C4-2B (cell line): Measurements from ENCODE around the gene OR2J1.

ENCODE experiments used
- CTCF ChIP-seq: fragments of 450-650 bp; conservative IDR thresholded peaks from 2 replicates; pipeline ENCODE4 v1.5.1; 2017; ENCODE audit warnings: mild to moderate bottlenecking
- ZFX ChIP-seq: fragments of 450-650 bp; IDR thresholded peaks from 2 replicates; pipeline ENCODE4 v1.6.1; 2017

GRCh38 chr6:29087213-29087612, 12.1 kb upstream of the OR2J1 start, which contains the start of gene OR2B3:
- TF ChIP-seq CTCF: no peak
- no peak for TF ChIP-seq ZFX
